SJSA1 (cell line): ENCODE data around the gene PLIN4. TPM values are rescaled to one million over a fixed set of nuclear protein-coding genes. Genes with fewer than 3 reads are reported as not detected.
A peak's percentile ranks its signal among the peaks of the same experiment; 100 is the strongest.
"Not testable (repeated sequence)": the region's sequence is repeated elsewhere in the genome, so short reads cannot be mapped to it uniquely, and the experiment has no call there.

ENCODE experiments used
- DNase-seq, 2 experiments: peaks; one replicate each; pipeline ENCODE4 v3.0.0-alpha.2; 2015 to 2020; ENCODE audit warnings: low spot score in 2 of 2, low read depth in 1 of 2
- H3K27ac ChIP-seq: fragments of 250-450 bp; sonication (Bioruptor Pico); 2 replicates; pipeline ENCODE4 v1.5.1; 2020; ENCODE audit warnings: mild to moderate bottlenecking, moderate library complexity
- H3K27me3 ChIP-seq: fragments of 250-450 bp; sonication (Bioruptor Pico); replicated peaks from 2 replicates; pipeline ENCODE4 v1.5.1; 2020; ENCODE audit warnings: mild to moderate bottlenecking, moderate library complexity
- H3K36me3 ChIP-seq: fragments of 250-450 bp; sonication (Bioruptor Pico); 2 replicates; pipeline ENCODE4 v1.5.1; 2020; ENCODE audit warnings: mild to moderate bottlenecking
- H3K4me1 ChIP-seq: fragments of 250-450 bp; sonication (Bioruptor Pico); replicated peaks from 2 replicates; pipeline ENCODE4 v1.6.1; 2021; ENCODE audit warnings: mild to moderate bottlenecking
- H3K4me3 ChIP-seq: fragments of 250-450 bp; sonication (Bioruptor Pico); 2 replicates; pipeline ENCODE4 v1.5.1; 2020; ENCODE audit warnings: mild to moderate bottlenecking
- H3K9me3 ChIP-seq: fragments of 250-450 bp; sonication (Bioruptor Pico); replicated peaks from 2 replicates; pipeline ENCODE4 v1.5.1; 2020; ENCODE audit warnings: mild to moderate bottlenecking
- total RNA-seq: library from RNA; depleted of rRNA; stranded (reverse); fragments of >200 nt; shearing (Covaris generic); gene quantifications from 2 replicates; pipeline ENCODE4 v1.2.3, GENCODE V29; 2014

The PLIN4 gene
- total RNA-seq, 1 experiment from 2014 or later, result not detected

- Histone ChIP-seq H3K27ac (no peak overlapping the region), H3K4me3 (no peak overlapping the region), H3K27me3 (peaks cover 29% of the 10 kb centered on the region), H3K9me3 (peaks cover 5% of the 10 kb centered on the region), H3K4me1 (no peaks in the 10 kb centered on the region), H3K36me3 (no peaks in the 10 kb centered on the region)
- no peak for DNase-seq
Measured at GRCh38 chr19:4539169-4539692, 20.9 kb upstream of the PLIN4 start.

- Histone ChIP-seq H3K36me3 (no peaks in the 10 kb centered on the region), H3K27me3 (peaks cover 36% of the 10 kb centered on the region), H3K27ac (no peak overlapping the region), H3K9me3 (peaks cover 5% of the 10 kb centered on the region), H3K4me3 (no peak overlapping the region), H3K4me1 (no peaks in the 10 kb centered on the region)
- no peak for DNase-seq
Measured at GRCh38 chr19:4538601-4538954, 20.3 kb upstream of the PLIN4 start.

GRCh38 chr19:4537953-4538600 lies 19.8 kb upstream of the PLIN4 start:
- no peak overlapping the region for H3K27ac ChIP-seq
- peaks cover 41% of the 10 kb centered on the region for H3K27me3 ChIP-seq
- no peaks in the 10 kb centered on the region for H3K36me3 ChIP-seq
- no peaks in the 10 kb centered on the region for H3K4me1 ChIP-seq
- no peak for DNase-seq
- H3K4me3 ChIP-seq, result no peak overlapping the region
- peaks cover 5% of the 10 kb centered on the region for H3K9me3 ChIP-seq

GRCh38 chr19:4536798-4537197 lies 18.5 kb upstream of the PLIN4 start:
- no peak overlapping the region for H3K4me3 ChIP-seq
- no peak for DNase-seq
- H3K9me3 ChIP-seq, result peaks cover 5% of the 10 kb centered on the region
- no peak overlapping the region for H3K27ac ChIP-seq
- H3K36me3 ChIP-seq, result no peaks in the 10 kb centered on the region
- peaks cover 51% of the 10 kb centered on the region for H3K27me3 ChIP-seq
- H3K4me1 ChIP-seq, result no peaks in the 10 kb centered on the region

GRCh38 chr19:4534836-4535658 lies 16.8 kb upstream of the PLIN4 start, which contains the start of gene PLIN5:
PLIN5 (minus strand) TSS chr19:4535224; CDS start chr19:4534074, 1,150 bp downstream.
- H3K4me3 ChIP-seq, result no peak within 1 kb of the TSS
- 0 out of 2 replicates have a peak, but pooled peaks cover 4% of the 10 kb centered on the region for H3K4me1 ChIP-seq
- no peaks in the 10 kb centered on the region for H3K9me3 ChIP-seq
- H3K27ac ChIP-seq, result no peak within 1 kb of the TSS
- H3K36me3 ChIP-seq, result no peaks in the 10 kb centered on the region
- peak; percentile 37 to 70 for DNase-seq
- peaks cover 49% of the 10 kb centered on the region for H3K27me3 ChIP-seq

- Histone ChIP-seq H3K27ac (no peak overlapping the region), H3K9me3 (no peaks in the 10 kb centered on the region), H3K4me3 (no peak overlapping the region), H3K4me1 (0 out of 2 replicates have a peak, but pooled peaks cover 4% of the 10 kb centered on the region), H3K36me3 (no peaks in the 10 kb centered on the region), H3K27me3 (peaks cover 52% of the 10 kb centered on the region)
- DNase-seq, result no peak
Measured at GRCh38 chr19:4533835-4534424, 15.6 kb upstream of the PLIN4 start.

GRCh38 chr19:4533334-4533733 lies 15.0 kb upstream of the PLIN4 start:
- H3K4me3 ChIP-seq, result no peak overlapping the region
- H3K36me3 ChIP-seq, result no peaks in the 10 kb centered on the region
- no peaks in the 10 kb centered on the region for H3K9me3 ChIP-seq
- no peak for DNase-seq
- H3K4me1 ChIP-seq, result 0 out of 2 replicates have a peak, but pooled peaks cover 4% of the 10 kb centered on the region
- no peak overlapping the region for H3K27ac ChIP-seq
- peaks cover 54% of the 10 kb centered on the region for H3K27me3 ChIP-seq

- H3K4me3 ChIP-seq, result no peak overlapping the region
- no peak for DNase-seq
- H3K4me1 ChIP-seq, result 0 out of 2 replicates have a peak, but pooled peaks cover 4% of the 10 kb centered on the region
- peaks cover 47% of the 10 kb centered on the region for H3K27me3 ChIP-seq
- H3K9me3 ChIP-seq, result no peaks in the 10 kb centered on the region
- no peaks in the 10 kb centered on the region for H3K36me3 ChIP-seq
- H3K27ac ChIP-seq, result no peak overlapping the region
Measured at GRCh38 chr19:4531562-4532165, 13.4 kb upstream of the PLIN4 start.

GRCh38 chr19:4529924-4530522 lies 11.7 kb upstream of the PLIN4 start:
- Histone ChIP-seq H3K9me3 (no peaks in the 10 kb centered on the region), H3K36me3 (no peaks in the 10 kb centered on the region), H3K4me1 (0 out of 2 replicates have a peak, but pooled peaks cover 4% of the 10 kb centered on the region), H3K27me3 (peaks cover 40% of the 10 kb centered on the region), H3K4me3 (no peak overlapping the region), H3K27ac (no peak overlapping the region)
- DNase-seq, result no peak

GRCh38 chr19:4528843-4529242 lies 10.6 kb upstream of the PLIN4 start:
- no peak for DNase-seq
- Histone ChIP-seq H3K27ac (no peak overlapping the region), H3K36me3 (no peaks in the 10 kb centered on the region), H3K4me1 (0 out of 2 replicates have a peak, but pooled peaks cover 4% of the 10 kb centered on the region), H3K4me3 (no peak overlapping the region), H3K9me3 (no peaks in the 10 kb centered on the region), H3K27me3 (peaks cover 28% of the 10 kb centered on the region)

GRCh38 chr19:4527377-4527776 lies 9.1 kb upstream of the PLIN4 start:
- H3K27me3 ChIP-seq, result peaks cover 16% of the 10 kb centered on the region
- H3K4me1 ChIP-seq, H3K27ac ChIP-seq, H3K9me3 ChIP-seq, H3K4me3 ChIP-seq, DNase-seq, H3K36me3 ChIP-seq: not testable (repeated sequence)

- H3K9me3 ChIP-seq, result no peaks in the 10 kb centered on the region
- H3K27me3 ChIP-seq, result peaks cover 7% of the 10 kb centered on the region; the same call in 1 of the 2 replicates
- peaks cover 3% of the 10 kb centered on the region; the same call in 1 of the 2 replicates for H3K4me1 ChIP-seq
- H3K4me3 ChIP-seq, result no peak overlapping the region
- no peak overlapping the region for H3K27ac ChIP-seq
- DNase-seq, result no peak
- H3K36me3 ChIP-seq, result no peaks in the 10 kb centered on the region
Measured at GRCh38 chr19:4525563-4526002, 7.3 kb upstream of the PLIN4 start.
